GM12875 (cell line): ENCODE measurements around the gene SMARCE1.
A peak's percentile ranks its signal among the peaks of the same experiment; 100 is the strongest.

Source experiments
- H3K4me3 ChIP-seq: one replicate; pipeline ENCODE4 v1.5.1; 2011; ENCODE audit warnings: low read depth, low read length, control low read depth
- TF ChIP-seq, protein P1 (sequence below): IDR thresholded peaks from 2 replicates; pipeline ENCODE4 v1.5.1; 2011; ENCODE audit warnings: low read depth, mild to moderate bottlenecking, control low read depth, inconsistent platforms, low read length, moderate library complexity, borderline replicate concordance; ENCODE audit not compliant: insufficient read depth

SMARCE1 gene

DNA sequence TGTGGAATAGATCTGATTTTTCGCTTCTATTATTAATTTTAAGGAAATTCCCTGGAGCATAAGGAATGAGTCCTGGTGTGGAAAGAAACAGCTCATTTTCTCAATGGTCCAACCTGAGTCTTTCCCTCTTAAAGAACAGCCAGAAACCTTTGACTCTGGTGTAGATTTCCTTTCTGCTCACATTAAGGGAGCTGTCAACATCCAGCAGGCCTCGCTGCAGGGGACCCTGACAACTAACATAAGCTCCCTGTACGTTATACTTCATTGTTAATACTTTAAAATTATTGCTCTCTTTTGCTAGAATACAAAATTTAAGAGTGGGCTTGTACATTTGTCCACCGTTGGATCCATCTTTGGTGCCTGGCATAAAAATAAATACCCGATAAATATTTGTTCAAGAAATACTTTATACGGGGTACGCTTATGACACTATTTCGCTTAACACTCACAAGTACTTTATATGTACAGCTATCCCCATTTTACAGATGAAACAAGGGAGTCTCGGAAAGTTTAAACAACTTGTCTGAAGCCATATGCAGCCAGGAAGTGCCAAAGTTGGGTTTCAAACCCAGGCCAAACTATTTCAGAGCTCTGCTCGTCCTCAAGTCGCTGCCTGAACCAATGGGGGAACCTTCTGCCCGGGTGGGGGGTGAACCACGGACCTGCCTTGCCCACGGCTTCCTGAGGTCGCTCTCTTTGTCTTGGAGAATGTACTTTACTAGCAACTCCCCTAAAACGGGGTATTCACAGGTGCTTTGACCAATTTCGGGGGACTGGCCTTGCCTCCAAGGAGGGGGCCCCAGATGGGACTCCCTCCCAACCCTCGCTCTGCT lies 611 bp downstream of the SMARCE1 start:
- TF ChIP-seq, protein P1, sequence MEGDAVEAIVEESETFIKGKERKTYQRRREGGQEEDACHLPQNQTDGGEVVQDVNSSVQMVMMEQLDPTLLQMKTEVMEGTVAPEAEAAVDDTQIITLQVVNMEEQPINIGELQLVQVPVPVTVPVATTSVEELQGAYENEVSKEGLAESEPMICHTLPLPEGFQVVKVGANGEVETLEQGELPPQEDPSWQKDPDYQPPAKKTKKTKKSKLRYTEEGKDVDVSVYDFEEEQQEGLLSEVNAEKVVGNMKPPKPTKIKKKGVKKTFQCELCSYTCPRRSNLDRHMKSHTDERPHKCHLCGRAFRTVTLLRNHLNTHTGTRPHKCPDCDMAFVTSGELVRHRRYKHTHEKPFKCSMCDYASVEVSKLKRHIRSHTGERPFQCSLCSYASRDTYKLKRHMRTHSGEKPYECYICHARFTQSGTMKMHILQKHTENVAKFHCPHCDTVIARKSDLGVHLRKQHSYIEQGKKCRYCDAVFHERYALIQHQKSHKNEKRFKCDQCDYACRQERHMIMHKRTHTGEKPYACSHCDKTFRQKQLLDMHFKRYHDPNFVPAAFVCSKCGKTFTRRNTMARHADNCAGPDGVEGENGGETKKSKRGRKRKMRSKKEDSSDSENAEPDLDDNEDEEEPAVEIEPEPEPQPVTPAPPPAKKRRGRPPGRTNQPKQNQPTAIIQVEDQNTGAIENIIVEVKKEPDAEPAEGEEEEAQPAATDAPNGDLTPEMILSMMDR = no peak
- peak overlapping the region; percentile 63 for H3K4me3 ChIP-seq

- H3K4me3 ChIP-seq = no peak overlapping the region
- TF ChIP-seq, protein P1 = no peak
These were observed 1.7 kb downstream of the SMARCE1 start for GRCh38 chr17:40645943-40646342.

- no peak overlapping the region for H3K4me3 ChIP-seq
- TF ChIP-seq, protein P1 = no peak
These were observed 2.3 kb downstream of the SMARCE1 start for GRCh38 chr17:40645291-40645690.

GRCh38 chr17:40637931-40638330 lies 9.7 kb downstream of the SMARCE1 start:
- TF ChIP-seq, protein P1 = no peak
- H3K4me3 ChIP-seq = no peak overlapping the region

DNA sequence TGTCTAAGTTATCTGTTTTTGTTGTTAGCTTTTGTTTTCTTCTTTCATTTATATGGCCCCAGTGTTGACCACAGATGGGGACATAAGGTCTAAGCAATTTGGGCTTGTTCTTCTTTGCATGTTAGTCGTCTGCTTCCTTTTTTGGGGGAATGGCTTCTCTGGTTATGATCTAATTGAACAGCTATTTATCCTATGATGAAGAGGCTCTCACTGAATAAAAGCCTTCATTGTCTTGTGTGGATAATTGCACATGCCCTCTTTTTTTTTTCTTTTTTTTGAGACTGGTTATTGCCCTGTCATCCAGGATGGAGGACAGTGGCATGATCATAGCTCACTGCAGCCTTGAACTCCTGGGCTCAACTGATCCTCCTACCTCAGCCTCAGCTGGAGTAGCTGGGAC lies 13.7 kb downstream of the SMARCE1 start:
- TF ChIP-seq, protein P1 = no peak
- no peak overlapping the region for H3K4me3 ChIP-seq

- no peak overlapping the region for H3K4me3 ChIP-seq
- TF ChIP-seq, protein P1 = no peak
These were observed 15.4 kb downstream of the SMARCE1 start for GRCh38 chr17:40632216-40632615.

DNA sequence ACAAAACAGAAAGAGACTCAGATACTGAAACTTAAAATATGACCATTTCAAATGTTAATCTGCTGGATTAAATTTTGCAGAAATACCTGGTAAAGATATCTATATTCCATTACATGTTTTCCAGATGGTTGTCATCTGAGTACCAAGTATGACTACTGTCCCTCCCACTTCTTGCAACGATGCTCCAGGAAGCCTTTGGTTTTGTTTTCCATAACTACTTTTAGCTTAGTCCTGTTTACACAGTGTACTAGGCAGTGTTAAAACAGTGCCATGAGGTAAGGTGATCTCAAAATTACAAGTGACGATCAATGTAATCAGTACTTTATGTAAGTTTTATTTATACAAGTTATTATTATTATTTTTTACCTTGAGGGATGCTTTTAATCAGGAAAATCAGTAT lies 17.8 kb downstream of the SMARCE1 start:
- no peak overlapping the region for H3K4me3 ChIP-seq
- TF ChIP-seq, protein P1 = no peak
